Nucleus accumbens (tissue), 56 donors: Measurements from ENCODE around the gene ANKRD44.

ENCODE experiments used
- DNase-seq, 56 donors: peaks; one replicate each; lab custom pipeline; 2025; lab: John Stamatoyannopoulos, UW

The ANKRD44 gene

GRCh38 chr2:197212344-197213262, 98.0 kb downstream of the ANKRD44 start:
- DNase-seq = peak in 4 of 56 donors; percentile 4 to 20 (median 10)

GRCh38 chr2:197211881-197212342, 98.7 kb downstream of the ANKRD44 start:
- DNase-seq = peak in 1 of 56 donors; percentile 8

DNA sequence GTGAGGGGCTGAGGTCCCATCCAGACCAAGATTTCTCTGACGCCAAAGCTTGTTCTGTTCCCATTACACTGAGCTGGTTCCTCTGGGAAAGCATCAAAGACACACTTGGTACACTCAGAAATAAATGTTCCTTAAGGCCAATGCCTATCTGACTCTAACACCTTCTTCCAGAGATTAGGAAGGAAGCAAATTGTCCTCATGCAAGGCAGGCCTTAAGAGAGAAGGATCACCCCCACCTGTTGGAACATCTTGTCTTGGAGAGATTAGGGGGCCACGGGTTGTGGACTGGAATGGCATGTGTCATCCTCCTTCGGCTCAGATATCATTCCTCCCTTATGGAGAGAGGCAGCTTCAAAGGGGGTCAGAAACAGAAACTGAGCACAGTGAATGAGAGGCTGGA, 100.2 kb downstream of the ANKRD44 start:
- DNase-seq = no peak

- no peak for DNase-seq
These were observed 100.7 kb downstream of the ANKRD44 start for GRCh38 chr2:197209742-197210408.

- no peak for DNase-seq
These were observed 101.3 kb downstream of the ANKRD44 start for GRCh38 chr2:197209246-197209645.

GRCh38 chr2:197208841-197209240, 101.7 kb downstream of the ANKRD44 start:
- no peak for DNase-seq

GRCh38 chr2:197208024-197208423, 102.6 kb downstream of the ANKRD44 start:
- DNase-seq = no peak

DNA sequence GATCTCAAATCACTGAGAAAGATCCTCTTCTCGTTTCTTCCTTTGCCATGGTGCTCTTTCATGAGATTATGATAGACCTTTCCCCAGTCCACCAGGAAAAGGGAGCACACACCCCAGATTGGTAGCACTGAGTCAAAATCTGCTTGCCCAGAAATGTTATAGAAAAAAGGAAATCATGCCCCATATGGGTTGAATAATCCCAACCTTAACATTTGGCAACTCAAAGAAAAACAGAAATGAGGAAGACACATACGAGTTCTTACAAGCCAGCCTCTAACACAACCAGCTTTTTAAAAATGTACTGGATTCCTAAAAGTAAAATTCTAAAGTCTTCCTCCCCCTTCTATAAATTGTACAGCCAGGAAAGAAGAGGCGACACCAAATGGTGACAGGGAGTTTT, 103.0 kb downstream of the ANKRD44 start:
- no peak for DNase-seq

- DNase-seq = no peak
These were observed 103.5 kb downstream of the ANKRD44 start for GRCh38 chr2:197207106-197207505.

DNA sequence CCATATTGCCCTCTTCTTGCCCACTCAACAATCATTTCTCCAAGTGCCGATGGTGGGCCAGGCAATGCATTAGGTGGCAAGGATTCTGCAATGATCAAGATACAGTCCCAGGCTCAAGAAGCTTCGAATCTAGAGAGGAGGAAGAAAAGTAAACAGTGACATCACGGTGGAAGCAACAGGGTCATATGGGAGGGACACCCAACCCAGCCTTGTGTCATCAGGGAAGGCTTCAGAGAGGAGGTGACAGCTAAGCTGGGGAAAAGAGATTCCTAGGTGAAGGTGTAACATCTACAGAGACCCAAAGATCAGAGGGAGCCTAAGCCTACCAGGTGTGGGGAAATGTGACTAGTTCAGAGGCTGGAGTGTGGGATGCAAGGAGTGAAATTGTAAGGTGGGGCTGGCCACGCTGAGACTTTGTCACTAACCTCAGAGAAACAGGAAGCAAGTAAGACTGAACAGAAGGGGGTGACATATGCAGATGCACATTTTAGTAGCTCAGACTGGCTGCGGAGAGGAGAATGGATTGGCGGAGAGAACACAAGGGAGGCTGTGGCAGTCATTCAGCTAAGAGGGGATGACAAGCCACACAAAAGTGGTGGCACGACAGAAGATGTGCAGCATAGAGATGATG, 104.9 kb downstream of the ANKRD44 start:
- no peak for DNase-seq

GRCh38 chr2:197204519-197205250, 105.9 kb downstream of the ANKRD44 start:
- DNase-seq = no peak

DNA sequence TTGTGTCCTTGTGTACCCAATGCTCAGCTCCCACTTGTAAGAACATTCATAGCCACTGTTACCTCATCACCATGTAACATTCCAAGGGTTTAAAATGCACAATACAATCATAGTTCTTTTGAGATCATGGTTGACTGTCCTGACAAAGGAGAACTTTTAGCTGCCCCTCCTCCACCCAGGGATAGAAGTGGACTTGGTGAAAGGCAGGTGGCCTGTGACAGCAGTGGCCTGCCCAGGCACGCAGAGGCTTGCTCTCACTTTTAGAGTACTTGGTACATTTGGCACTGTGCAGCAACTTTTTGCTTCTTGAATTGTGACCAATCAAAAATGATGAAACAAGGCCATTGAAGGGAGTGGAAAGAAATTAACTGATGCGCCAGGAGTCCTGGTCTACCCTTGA, 108.7 kb downstream of the ANKRD44 start:
- no peak for DNase-seq

- DNase-seq = no peak
These were observed 109.9 kb downstream of the ANKRD44 start for GRCh38 chr2:197200762-197201058.

GRCh38 chr2:197200051-197200761, 110.4 kb downstream of the ANKRD44 start:
- DNase-seq = no peak

DNA sequence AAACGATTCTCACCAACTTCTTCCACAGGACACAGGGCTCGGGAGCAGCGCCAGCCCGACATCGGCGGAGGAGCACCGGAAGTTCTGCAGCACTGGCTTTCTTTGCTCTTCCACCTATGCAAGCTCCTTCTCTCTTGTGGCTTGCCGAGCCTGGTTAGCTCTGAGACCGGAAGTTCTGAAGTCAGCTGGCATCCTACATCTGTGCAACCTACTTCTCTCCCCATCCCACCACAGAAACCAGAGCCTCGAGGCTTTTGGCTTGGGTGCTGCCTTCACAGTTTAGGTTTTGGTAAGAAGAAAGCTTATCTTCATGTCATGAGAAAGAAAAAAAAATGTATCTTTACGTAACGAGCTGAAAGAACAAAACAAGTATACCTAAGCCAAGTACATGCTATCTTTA, 111.7 kb downstream of the ANKRD44 start:
- peak in 16 of 56 donors; percentile 6 to 39 (median 18) for DNase-seq

- DNase-seq = no peak
These were observed 112.7 kb downstream of the ANKRD44 start for GRCh38 chr2:197197895-197198311.

DNA sequence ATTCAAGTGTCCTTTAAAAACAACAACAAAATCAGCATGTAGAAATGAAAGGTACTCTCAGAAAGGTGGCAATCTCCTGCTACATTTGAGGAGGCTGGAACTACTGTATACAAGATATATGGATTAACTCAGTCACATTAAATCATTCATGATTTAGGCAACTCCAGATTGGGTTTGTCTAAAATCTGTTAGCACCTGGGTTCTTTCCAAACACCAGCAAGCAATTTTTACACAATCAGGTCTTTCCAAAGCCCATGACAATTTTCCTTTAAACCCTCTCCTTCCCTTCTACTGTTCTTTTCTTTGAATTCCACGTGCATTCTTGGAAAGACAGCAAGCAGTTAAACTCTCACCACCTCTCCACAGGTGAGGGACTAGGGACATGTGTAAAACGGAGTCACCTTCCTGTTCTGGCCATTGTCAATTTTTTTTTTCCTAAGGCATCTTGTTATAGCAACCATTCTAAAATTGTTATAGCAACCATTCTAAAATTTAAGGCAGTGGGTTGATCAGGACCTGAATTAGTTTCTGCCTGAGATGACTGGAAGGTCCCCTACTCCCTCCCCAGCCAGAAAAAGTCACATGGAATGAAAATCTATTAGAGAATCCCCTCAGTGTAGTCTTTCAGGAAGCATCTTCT, 113.9 kb downstream of the ANKRD44 start:
- DNase-seq = no peak

DNA sequence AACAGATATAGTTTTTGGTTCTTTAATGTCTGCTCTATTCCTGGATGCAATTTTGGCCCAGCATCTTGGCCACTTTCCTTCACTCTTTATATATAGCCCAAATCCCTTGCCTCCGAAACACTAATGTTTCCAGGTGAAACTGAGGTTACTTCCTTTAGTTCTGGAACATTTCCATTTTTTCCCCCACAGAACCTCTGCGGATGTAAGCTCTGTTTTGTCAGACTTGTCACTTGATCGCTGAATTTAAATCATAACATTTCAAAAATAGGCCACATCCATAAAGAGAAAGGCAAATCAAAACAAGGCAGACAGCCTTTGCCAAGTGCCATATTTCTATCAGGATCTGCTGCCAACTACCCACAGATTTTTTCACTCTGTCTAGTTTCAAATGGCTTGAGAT, 115.1 kb downstream of the ANKRD44 start:
- DNase-seq = no peak

GRCh38 chr2:197191940-197192322, 118.6 kb downstream of the ANKRD44 start:
- DNase-seq = no peak
